HG03196 (cell line): Measurements from ENCODE around the gene PREX1.

Experiments
- ATAC-seq: cut with Tn5 transposase; IDR thresholded peaks from one replicate; pipeline ENCODE4 v1.9.1; 2021; ENCODE audit not compliant: unreplicated experiment

Gene PREX1

GRCh38 chr20:48797275-48797825, 30.4 kb downstream of the PREX1 start:
- ATAC-seq = no peak

- no peak for ATAC-seq
Observed at GRCh38 chr20:48795732-48796131, 32.1 kb downstream of the PREX1 start.

- ATAC-seq = no peak
Observed at GRCh38 chr20:48794816-48795457, 32.9 kb downstream of the PREX1 start.

GRCh38 chr20:48794360-48794759, 33.4 kb downstream of the PREX1 start:
- ATAC-seq = no peak

- ATAC-seq = no peak
Observed at GRCh38 chr20:48793776-48794175, 34.0 kb downstream of the PREX1 start.

- no peak for ATAC-seq
Observed at GRCh38 chr20:48791666-48792071, 36.1 kb downstream of the PREX1 start.

GRCh38 chr20:48791014-48791413, 36.8 kb downstream of the PREX1 start:
- ATAC-seq = no peak

- no peak for ATAC-seq
Observed at GRCh38 chr20:48790473-48791003, 37.3 kb downstream of the PREX1 start.

- ATAC-seq = no peak
Observed at GRCh38 chr20:48789781-48790472, 37.9 kb downstream of the PREX1 start.

GRCh38 chr20:48789185-48789668, 38.6 kb downstream of the PREX1 start:
- ATAC-seq = peak; percentile 1

GRCh38 chr20:48788486-48789072, 39.2 kb downstream of the PREX1 start:
- ATAC-seq = peak; percentile 43

GRCh38 chr20:48787861-48788375, 39.9 kb downstream of the PREX1 start:
- peak; percentile 33 for ATAC-seq

- no peak for ATAC-seq
Observed at GRCh38 chr20:48786951-48787705, 40.7 kb downstream of the PREX1 start.

GRCh38 chr20:48785801-48786200, 42.0 kb downstream of the PREX1 start:
- ATAC-seq = no peak

- no peak for ATAC-seq
Observed at GRCh38 chr20:48785256-48785655, 42.5 kb downstream of the PREX1 start.

- ATAC-seq = no peak
Observed at GRCh38 chr20:48784273-48784641, 43.5 kb downstream of the PREX1 start.

GRCh38 chr20:48783533-48784272, 44.1 kb downstream of the PREX1 start:
- no peak for ATAC-seq

GRCh38 chr20:48782901-48783308, 44.9 kb downstream of the PREX1 start:
- ATAC-seq = no peak

GRCh38 chr20:48782053-48782452, 45.7 kb downstream of the PREX1 start:
- no peak for ATAC-seq

GRCh38 chr20:48781634-48782033, 46.2 kb downstream of the PREX1 start:
- ATAC-seq = no peak
